GF-D8 (cell line): ENCODE data around the gene SLAMF9.

ENCODE experiments used
- DNase-seq: peaks from one replicate; lab custom pipeline; 2025; lab: John Stamatoyannopoulos, UW

Gene SLAMF9

DNA sequence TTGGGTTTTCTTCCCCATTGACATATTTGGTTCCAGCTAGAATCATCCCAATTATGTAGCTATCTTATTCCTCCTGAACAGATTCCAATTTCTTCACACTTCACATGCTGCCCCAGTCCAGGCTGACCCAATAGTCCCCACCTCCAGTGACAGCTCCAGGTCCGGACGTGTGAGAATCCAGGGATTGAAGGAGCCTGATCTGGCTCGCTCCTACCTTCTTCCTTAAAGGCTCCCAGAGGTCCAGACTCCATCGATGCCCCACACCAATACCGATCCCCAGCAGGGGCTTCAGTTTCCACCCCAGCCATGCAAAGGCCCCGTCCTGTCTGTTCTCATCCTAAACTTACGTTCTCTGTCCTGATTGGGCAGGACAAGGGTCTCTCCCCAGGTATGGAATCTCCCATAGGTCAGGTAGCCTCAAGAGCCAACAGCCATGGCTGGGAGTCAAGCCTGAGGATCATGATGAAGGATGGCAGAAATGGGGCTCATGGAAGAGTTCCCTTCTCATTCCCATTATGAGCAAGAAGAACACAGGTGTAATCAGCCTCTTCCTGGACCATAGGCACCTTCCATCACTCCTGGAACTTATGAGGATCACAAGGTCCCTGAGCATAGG, 20.4 kb upstream of the SLAMF9 start:
- DNase-seq: no peak

DNA sequence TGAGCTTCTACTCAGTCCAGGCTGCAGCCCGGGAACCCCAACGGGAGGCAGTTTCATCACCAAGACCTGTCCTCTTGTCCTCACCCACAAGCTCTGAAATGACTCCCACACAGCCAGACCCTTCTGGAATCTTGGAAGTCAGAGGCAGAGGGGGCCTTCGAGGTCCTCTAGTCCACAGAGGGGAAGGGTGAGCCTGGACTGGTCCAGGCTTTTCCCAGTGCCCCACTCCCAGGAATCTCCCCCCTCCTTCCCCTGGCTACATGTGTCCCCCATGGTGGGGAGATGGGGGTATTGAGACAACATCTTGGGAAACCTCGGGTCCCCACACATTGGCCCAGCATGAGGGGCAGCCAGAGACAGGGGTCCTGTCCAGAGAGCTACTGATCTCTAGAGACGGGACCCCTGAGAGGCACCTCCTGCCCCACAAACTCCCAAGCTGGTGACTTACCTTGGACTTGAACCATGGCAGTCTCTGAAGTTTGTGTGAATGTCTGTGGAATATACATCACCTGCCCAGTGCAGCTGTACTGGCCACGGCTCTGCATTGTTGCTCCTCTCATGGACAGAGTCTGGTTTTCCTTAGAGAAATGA, 19.4 kb upstream of the SLAMF9 start:
- DNase-seq: no peak

DNA sequence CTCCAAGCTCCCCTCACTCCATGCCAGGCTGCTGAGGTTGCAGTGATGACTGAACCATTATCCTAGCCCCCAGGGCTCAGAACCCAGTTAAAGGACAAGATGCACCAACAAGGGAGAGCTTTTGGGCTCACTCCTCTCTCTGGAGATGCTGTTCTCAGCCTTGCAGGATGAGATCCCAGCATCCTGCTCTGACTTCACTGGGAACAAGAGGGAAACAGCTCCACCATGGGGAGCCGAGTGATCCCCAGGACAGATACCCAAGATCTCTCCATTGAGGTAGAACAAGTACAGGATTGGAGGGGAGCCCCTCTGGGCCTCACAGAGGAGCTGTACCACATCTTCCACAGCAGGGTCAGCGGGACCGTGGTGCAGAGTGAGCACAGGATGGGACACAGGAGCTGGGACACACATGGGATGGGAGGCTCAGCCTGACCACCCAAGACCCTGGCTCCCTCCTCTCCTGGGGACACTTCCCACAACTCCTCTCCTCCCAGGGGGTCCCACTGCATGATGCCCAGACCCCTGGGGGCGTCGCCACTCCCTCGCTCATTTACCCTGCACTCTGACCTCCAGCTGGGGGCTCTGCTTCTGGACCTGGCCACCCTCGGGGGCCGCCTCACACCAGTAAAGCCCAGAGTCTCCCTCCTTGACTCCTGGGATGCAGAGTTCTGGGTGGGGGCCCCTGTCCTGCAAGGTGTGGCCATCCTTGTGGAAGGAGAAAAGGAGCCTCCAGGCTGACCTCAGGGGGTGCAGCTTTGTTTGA, 18.6 kb upstream of the SLAMF9 start:
- no peak for DNase-seq

- DNase-seq: no peak
Observed at GRCh38 chr1:159970932-159971342, 16.9 kb upstream of the SLAMF9 start.

DNA sequence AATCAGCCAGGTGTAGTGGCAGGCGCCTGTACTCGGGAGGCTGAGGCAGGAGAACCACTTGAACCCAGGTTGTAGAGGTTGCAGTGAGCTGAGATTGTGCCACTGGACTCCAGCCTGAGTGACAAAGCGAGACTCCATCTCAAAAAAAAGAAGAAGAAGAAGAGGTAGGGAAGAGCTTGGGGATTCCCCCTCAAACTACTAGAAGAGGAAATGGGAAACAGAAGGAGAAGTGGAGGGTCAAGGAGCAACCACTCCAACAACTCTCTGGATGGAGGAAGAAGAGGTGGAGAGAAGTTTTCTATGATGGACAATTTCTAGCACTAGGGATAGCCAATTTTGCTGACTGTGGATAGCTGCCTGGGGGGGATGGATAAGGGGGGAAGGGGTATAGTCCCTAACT, 14.9 kb upstream of the SLAMF9 start:
- no peak for DNase-seq

- DNase-seq: no peak
Observed at GRCh38 chr1:159965263-159965662, 11.2 kb upstream of the SLAMF9 start.

GRCh38 chr1:159964144-159964543, 10.1 kb upstream of the SLAMF9 start:
- no peak for DNase-seq

GRCh38 chr1:159962176-159962575, 8.1 kb upstream of the SLAMF9 start:
- no peak for DNase-seq

DNA sequence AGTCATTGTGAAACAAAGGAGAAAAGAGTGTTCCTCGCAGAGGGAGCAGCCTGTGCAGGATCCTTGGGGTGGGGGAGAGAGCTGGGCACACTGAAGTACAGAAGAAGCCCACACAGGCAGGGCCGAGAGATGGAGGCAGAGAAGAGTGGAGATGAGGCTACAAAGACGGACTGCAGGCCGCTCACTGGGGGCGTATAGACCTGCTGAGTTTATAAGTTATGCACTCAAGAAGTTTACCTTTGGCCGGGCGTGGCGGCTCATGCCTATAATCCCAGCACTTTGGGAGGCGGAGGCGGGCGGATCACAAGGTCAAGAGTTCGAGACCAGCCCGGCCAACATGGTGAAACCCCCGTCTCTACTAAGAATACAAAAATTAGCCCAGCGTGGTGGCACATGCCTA, 7.6 kb upstream of the SLAMF9 start:
- DNase-seq: no peak

- DNase-seq: no peak
Observed at GRCh38 chr1:159960721-159961381, 6.8 kb upstream of the SLAMF9 start.

GRCh38 chr1:159959451-159959850, 5.4 kb upstream of the SLAMF9 start:
- no peak for DNase-seq

GRCh38 chr1:159958719-159959380, 4.8 kb upstream of the SLAMF9 start:
- DNase-seq: no peak

- DNase-seq: no peak
Observed at GRCh38 chr1:159957824-159958268, 3.8 kb upstream of the SLAMF9 start.

- no peak for DNase-seq
Observed at GRCh38 chr1:159955456-159955855, 1.4 kb upstream of the SLAMF9 start.

- no peak for DNase-seq
Observed at GRCh38 chr1:159952932-159953331, 1.1 kb downstream of the SLAMF9 start.

DNA sequence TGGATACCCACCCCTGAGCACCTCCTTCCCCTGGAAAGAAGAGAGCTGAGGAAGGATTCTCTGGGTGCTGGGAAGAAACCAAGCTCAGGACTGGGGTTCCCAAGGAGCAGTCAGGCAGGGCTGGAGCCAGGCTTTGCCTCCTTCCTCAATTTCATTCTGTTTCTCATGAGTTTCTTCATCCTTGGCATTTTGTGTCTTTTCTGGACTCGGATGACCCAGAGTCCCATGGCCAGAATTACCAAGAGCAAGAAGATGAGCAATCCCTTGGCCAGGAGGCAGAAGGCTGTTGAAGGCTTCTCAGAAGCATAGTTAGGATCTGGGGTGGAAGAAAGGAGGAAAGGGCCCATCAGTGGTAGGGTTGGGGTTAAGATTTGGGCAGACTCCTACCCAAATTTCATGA, 2.5 kb downstream of the SLAMF9 start:
- no peak for DNase-seq

DNA sequence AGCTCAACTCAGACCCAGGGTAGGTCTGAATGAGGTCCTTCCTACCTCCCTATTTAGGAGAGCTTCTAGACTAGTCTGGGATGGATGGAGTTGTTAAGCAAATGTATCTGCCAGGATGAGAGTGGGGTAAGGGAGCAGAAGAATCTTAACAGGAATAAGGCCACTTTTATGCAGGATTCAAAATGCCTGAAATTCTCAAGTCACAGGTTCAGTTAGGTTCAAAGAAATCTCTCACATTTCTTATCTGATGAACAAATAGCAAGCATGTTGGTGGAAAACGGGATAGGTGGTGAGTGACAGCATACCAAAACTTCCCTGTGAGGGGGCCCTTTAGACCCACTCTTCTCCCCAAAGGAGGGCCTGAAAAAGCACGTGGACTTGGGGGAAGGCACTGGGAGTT, 3.0 kb downstream of the SLAMF9 start:
- DNase-seq: no peak

GRCh38 chr1:159949981-159950381, 4.1 kb downstream of the SLAMF9 start:
- no peak for DNase-seq

DNA sequence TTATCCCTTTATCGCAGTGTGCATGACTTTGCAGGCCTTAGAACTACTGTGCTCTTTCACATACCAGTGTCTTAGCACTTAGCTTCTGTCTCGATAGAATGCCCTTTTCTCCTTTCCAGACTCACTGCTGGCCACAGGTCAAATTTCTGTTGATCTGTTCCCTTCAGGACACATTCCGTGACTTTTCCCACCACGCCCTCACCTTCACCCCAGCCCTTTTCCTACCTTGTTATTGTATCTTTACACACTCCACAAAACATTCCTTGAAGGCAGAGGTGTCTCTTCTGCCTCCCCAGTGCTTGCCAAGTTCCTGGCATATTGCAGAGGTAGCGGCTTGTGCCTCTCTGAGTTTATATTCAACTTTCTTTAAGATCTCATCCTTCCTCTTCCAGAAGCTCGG, 4.9 kb downstream of the SLAMF9 start:
- DNase-seq: no peak

DNA sequence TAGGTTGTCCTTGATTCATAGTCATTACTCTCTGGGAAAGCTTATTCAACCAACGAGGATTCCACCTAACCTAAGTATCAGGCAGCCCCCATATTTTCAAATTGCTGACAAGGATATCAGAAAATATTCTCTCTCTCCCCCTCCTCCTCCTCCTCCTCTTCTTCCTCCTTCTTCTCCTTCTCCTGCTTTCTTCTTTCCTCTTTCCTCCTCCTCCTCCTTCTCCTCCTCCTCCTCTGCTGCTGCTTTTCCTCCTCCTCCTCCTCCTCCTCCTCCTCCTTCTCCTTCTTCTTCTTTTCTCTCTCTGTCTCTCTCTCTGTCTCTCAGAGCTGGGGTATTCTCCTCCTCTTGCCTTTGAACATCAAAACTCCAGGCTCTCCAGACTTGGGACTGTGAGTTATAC, 6.1 kb downstream of the SLAMF9 start:
- no peak for DNase-seq

- no peak for DNase-seq
Observed at GRCh38 chr1:159946242-159947187, 7.5 kb downstream of the SLAMF9 start.
